Stimulated activated CD4-positive, alpha-beta T cell treated with anti-CD3 and anti-CD28 coated beads, Interleukin-15, amount 100 ng/mL, for 24 hours (primary cell): ENCODE results near the gene ALK.
"Not testable (repeated sequence)": the region's sequence is repeated elsewhere in the genome, so short reads cannot be mapped to it uniquely, and the experiment has no call there.

Experiments used
- DNase-seq: peaks from one replicate; pipeline ENCODE4 v3.0.0-alpha.2; 2020

ALK gene

GRCh38 chr2:29753671-29754444, 167.5 kb downstream of the ALK start:
- DNase-seq: no peak

DNA sequence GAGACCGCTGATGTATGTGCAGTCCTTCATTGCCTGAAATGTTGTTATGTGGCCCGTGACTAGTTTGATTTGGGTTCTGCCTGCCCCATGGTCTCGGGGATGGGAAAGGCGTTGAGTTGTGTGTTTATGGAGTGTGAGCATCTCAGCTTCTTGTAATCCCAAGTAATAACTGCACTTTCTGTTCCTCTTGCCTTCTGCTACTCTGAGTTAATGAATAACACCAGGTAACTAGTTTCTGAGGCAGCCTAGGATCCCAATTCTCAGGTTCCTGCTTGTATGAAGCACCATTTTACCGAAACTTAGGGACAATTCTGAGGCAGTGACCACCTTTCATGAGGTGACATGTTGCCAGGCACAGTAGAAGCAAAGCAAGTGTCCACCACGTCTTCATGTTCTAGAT, 170.0 kb downstream of the ALK start:
- no peak for DNase-seq

GRCh38 chr2:29750463-29750862, 170.9 kb downstream of the ALK start:
- DNase-seq: not testable (repeated sequence)

DNA sequence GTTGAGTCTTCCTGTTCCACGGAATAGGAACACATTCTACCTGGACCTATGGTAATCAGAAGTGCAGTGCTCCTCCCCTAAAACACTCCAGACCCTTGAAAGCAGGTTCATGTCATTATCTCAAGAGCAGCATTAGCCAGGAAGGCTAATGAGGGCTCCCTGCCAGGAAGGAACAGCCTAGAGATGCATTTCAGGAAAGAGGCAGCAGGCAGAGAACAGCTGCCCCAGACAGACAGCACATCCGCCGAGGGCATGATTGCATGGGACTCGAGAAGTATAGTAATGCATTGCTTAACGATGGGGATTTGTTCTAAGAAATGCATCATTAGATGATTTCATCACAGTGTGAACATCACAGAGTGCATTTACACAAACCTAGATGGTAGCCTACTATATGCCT, 171.5 kb downstream of the ALK start:
- no peak for DNase-seq

DNA sequence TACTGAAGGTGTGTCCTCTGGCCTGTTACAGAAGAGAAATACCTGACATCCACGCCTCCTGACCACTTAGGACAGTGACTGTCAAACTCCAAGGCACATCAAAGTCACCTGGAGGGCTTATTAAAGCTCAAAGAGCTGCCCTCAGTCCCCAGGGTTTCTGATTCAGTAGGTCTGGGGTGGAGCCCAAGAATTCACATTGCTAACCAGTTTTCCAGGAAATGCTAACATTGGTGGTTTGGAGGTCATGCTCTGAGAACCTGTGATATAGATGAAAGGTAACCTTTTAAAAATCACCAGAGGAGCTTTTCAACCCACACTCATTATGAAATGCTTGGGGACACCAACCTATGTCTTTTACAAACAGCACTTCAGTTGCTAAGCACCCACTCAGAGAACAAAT, 172.3 kb downstream of the ALK start:
- no peak for DNase-seq

GRCh38 chr2:29747786-29748470, 173.5 kb downstream of the ALK start:
- peak; percentile 19 for DNase-seq

DNA sequence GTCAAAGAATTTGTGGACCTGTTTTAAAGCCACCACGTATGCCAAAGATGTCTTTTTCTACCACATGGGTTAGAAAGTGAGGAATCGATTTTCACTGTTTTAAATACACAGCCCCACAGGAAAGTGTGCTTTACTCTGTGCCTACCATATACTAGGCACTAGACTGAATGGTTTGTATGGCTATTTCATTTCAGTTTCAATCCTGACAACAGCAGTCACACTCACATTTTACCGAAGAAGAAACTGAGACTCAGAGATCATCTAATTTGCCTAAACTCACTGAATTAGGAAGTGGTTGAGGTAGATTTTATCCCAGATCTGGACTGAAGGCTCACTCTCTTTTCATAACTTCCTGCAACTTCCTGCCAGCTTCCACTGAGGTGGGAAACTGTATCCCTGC, 176.4 kb downstream of the ALK start:
- DNase-seq: no peak

GRCh38 chr2:29743516-29743915, 177.9 kb downstream of the ALK start:
- DNase-seq: no peak

GRCh38 chr2:29742656-29743055, 178.7 kb downstream of the ALK start:
- DNase-seq: no peak

DNA sequence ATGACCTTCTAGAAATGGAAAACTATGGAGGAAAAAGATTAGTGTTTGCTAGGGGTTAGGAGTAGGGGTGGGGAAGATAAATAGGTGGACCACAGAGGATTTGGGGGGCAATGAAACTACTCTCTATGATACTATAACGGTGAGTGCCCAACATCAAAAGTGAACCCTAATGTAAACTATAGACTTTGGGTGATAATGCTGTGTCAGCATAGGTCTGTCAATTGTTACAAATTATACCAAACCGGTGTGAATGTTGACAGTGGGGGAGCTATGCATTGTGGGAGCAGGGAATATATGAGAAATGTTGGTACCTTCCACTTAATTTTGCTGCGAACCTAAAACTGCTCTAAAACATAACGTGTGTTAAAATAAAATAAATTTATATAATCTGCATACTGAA, 180.3 kb downstream of the ALK start:
- DNase-seq: no peak

DNA sequence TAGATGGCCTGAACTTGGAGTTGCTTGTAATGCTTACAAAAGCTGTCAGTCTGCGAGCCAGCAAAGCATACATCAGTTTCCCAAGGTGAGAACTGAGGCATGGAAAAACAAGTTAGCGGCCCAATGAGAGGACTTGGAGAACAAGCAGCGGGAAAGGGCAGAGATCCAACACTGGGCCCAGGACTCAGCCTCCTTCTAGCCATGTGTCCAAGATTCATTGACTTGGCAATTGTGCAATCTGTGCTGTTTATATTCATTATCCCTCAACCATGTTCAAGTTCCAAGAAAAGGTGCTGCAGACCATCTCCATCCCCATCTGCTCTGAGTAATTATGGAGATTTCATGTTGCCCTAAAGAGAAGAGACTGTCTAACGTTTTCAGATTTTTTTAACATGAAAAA, 187.4 kb downstream of the ALK start:
- DNase-seq: no peak

DNA sequence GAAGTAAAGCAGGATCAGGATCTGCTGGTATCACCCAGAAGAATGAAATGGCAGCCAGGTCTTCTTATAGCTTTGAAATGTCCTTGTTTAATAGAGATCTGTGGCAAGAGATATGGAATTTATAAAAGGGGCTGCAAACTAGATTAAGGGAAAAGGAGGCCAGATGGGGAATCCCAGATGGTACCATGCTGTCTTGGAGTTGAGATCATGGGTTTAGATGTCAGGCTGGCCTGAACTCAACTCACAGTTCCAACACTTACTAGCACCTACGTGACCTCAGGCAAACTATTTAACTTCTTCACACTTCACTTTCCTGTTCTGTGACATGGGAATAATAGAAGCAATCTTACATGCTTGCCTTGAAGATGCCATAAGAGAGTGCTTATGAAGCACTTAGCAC, 188.2 kb downstream of the ALK start:
- no peak for DNase-seq

- DNase-seq: no peak
These were observed 189.4 kb downstream of the ALK start for GRCh38 chr2:29731948-29732347.

- no peak for DNase-seq
These were observed 191.5 kb downstream of the ALK start for GRCh38 chr2:29729932-29730331.

DNA sequence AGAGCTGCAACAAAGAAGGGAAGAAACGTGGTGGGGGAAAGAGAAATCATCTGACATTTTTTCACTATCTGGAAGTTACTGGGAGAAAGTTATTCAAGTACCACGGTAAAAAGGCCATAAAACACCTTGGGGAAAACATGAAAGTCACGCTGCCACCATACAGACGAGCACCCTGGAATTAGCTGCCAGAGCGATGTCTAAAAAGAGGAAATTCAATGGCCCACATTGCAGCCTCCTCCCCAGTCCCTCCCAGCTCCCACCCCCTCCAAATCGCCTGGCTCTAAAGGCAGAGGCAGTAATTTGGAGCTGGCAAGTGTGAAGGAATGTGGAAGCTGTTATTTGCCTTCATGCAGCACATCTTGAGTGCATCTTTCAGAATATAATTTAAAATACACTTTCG, 192.0 kb downstream of the ALK start:
- DNase-seq: no peak

DNA sequence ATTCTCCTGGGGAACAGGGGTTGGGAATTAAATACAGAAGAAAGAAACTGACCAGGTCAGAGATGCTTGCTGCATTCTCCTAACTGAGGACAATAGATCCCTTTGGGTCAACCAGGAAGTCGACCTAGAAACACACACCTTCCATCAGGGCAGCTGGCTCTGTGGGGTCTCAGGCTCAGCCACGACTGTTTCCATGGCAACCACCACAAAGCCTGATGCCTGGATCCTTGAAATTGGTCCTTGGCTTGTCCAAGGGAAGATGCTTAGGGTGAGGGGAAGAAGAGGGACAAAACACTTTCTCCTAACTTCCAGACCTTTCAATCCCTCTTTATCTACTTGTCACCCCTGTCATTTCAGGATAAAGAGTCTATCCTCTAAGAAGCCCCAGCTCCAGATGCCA, 194.4 kb downstream of the ALK start:
- DNase-seq: no peak

GRCh38 chr2:29725610-29726009, 195.8 kb downstream of the ALK start:
- DNase-seq: no peak

- DNase-seq: no peak
These were observed 197.1 kb downstream of the ALK start for GRCh38 chr2:29724282-29724681.

DNA sequence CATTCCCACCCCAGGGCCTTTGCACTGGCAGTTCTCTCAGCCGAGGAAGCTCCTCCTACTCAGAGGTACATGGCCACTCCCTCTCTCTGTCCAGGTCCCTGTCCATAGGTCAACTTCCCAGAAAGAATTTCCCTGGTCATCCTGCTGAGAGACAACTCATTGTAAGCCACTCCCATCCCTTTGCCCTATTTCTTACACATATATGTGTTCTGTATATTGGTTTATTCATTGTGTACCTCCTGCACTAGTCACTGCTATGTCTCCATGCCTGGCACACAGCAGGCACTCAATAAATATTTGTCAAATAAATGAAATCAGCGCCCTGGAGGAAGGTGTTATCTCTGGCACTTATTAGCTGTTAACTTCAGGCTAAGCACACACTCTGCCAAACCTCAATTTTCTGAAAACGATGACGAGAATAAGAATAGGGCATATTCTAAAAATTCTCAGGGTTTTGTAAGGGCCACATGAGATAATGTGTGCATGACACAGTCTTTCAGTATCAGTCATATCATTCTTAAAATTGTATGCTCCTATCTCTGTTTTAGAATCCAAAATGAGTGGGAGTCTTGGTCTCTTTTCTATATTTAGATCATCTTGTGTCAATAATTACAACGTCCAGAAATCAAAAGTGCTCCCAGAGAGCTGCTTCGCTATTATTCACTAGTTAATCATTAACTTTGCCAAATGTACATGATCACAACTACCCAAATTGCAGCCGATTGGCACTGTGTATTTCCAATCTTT, 198.0 kb downstream of the ALK start:
- no peak for DNase-seq

GRCh38 chr2:29719639-29720038, 201.7 kb downstream of the ALK start:
- no peak for DNase-seq

GRCh38 chr2:29718076-29718686, 203.2 kb downstream of the ALK start:
- DNase-seq: no peak

GRCh38 chr2:29715655-29716054, 205.7 kb downstream of the ALK start:
- DNase-seq: no peak

DNA sequence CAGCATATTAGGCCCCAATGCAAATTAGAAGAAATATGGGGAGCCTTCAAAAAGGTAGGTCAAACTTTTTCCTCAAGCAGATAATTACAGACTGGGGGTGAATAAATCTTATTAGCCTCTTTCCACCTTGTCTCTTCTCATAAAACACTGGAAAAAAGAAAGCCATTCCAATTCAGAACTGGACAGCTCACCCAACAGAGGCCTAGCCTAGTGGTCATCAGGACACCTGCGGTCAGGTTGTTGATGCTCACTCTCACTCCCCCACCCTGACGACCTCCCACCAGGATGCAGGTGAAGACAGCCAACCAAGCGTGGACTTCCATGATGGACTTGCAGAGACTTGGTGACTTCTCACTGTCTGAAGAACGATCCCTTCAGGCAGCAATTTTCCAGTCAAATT, 207.1 kb downstream of the ALK start:
- DNase-seq: no peak
